CD4-positive, alpha-beta T cell (primary cell): ENCODE results near the gene EGFL8. TPM values are rescaled to one million over a fixed set of nuclear protein-coding genes. Genes with fewer than 3 reads are reported as not detected.
A peak's percentile ranks its signal among the peaks of the same experiment; 100 is the strongest.

ENCODE experiments used
- ATAC-seq: fragments of 200-7000 bp; cut with Tn5 transposase; one replicate; pipeline ENCODE4 v1.10.0; 2022; ENCODE audit warnings: mild to moderate bottlenecking; ENCODE audit not compliant: poor library complexity
- CTCF ChIA-PET: fragments of 350-600 bp; sonication (Branson Sonifier 250); formaldehyde crosslinking; loops from one replicate; lab custom pipeline; 2021; ENCODE audit warnings: antibody characterized with exemption, inconsistent platforms; lab: Charles Lee
- POLR2A ChIA-PET: fragments of 350-600 bp; sonication (Branson Sonifier 250); formaldehyde crosslinking; loops from one replicate; lab custom pipeline; 2021; ENCODE audit warnings: antibody characterized with exemption, inconsistent platforms; lab: Charles Lee
- DNase-seq, 14 experiments: peaks; one replicate each; pipeline ENCODE4 v3.0.0-alpha.2; 2013 to 2020; ENCODE audit warnings: mixed read lengths in 2 of 14
- H3K27ac ChIP-seq, 2 donors: one replicate each; pipeline versions ENCODE4 v1.5.1 to v1.7.0; 2013; ENCODE audit warnings: low read length in 2 of 2, low read depth in 1 of 2, mild to moderate bottlenecking in 1 of 2
- H3K27me3 ChIP-seq, 2 experiments: 1 replicate in 1 of 2; 2 replicates in 1 of 2; pipeline versions ENCODE4 v1.6.1 to v1.7.0; 2013; ENCODE audit warnings: low read length in 2 of 2, control low read depth in 1 of 2, mild to moderate bottlenecking in 1 of 2, moderate library complexity in 1 of 2; ENCODE audit not compliant: insufficient read depth in 2 of 2, control insufficient read depth in 1 of 2
- H3K36me3 ChIP-seq: one replicate; pipeline ENCODE4 v1.6.1; 2013; ENCODE audit warnings: low read length, control low read depth; ENCODE audit not compliant: insufficient read depth
- H3K4me1 ChIP-seq: one replicate; pipeline ENCODE4 v1.6.1; 2013; ENCODE audit warnings: low read length, control low read depth; ENCODE audit not compliant: insufficient read depth
- H3K4me3 ChIP-seq: one replicate; pipeline ENCODE4 v1.5.1; 2013; ENCODE audit warnings: mild to moderate bottlenecking, low read length, moderate library complexity
- H3K9me3 ChIP-seq, 2 experiments: 1 replicate in 1 of 2; 2 replicates in 1 of 2; pipeline versions ENCODE4 v1.6.1 to v1.7.0; 2013; ENCODE audit warnings: low read length in 2 of 2, mild to moderate bottlenecking in 2 of 2, control low read depth in 1 of 2, moderate library complexity in 1 of 2; ENCODE audit not compliant: control insufficient read depth in 1 of 2, insufficient read depth in 1 of 2
- H3K27ac Mint-ChIP-seq: one replicate; pipeline ENCODE4 v1.8.0; 2020; ENCODE audit warnings: mixed read lengths
- H3K27me3 Mint-ChIP-seq: one replicate; pipeline ENCODE4 v1.8.0; 2021; ENCODE audit warnings: mixed read lengths
- H3K36me3 Mint-ChIP-seq: one replicate; pipeline ENCODE4 v1.8.0; 2021; ENCODE audit warnings: low read depth, mixed read lengths
- H3K4me1 Mint-ChIP-seq: one replicate; pipeline ENCODE4 v1.8.0; 2021; ENCODE audit warnings: low read depth, mixed read lengths
- H3K4me3 Mint-ChIP-seq: one replicate; pipeline ENCODE4 v1.8.0; 2020; ENCODE audit warnings: mild to moderate bottlenecking, mixed read lengths
- H3K9me3 Mint-ChIP-seq: one replicate; pipeline ENCODE4 v1.8.0; 2020; ENCODE audit warnings: mixed read lengths
- intact Hi-C, 2 experiments: fragments of 100-400 bp; cut with DNase I in 1 of 2; cut with micrococcal nuclease in 1 of 2; formaldehyde crosslinking; loops; one replicate each; pipeline versions ENCODE4 v1.15.1 to v1.9.0; 2023 to 2025; cut with DNase I, micrococcal nuclease
- total RNA-seq, 174 experiments: library from RNA in 2 of 174; stranded (reverse) in 2 of 174; gene quantifications; one replicate each; pipeline ENCODE4 v1.2.3 and lab custom pipeline; 2021 to 2026
- TF ChIP-seq, protein P1 (sequence below): fragments of 200-600 bp; IDR thresholded peaks from one replicate; pipeline ENCODE4 v1.8.0; 2022; ENCODE audit warnings: antibody characterized with exemption, mild to moderate bottlenecking

The EGFL8 gene
- total RNA-seq, 2 experiments from 2014 or later: 13.1 to 13.8 TPM

DNA sequence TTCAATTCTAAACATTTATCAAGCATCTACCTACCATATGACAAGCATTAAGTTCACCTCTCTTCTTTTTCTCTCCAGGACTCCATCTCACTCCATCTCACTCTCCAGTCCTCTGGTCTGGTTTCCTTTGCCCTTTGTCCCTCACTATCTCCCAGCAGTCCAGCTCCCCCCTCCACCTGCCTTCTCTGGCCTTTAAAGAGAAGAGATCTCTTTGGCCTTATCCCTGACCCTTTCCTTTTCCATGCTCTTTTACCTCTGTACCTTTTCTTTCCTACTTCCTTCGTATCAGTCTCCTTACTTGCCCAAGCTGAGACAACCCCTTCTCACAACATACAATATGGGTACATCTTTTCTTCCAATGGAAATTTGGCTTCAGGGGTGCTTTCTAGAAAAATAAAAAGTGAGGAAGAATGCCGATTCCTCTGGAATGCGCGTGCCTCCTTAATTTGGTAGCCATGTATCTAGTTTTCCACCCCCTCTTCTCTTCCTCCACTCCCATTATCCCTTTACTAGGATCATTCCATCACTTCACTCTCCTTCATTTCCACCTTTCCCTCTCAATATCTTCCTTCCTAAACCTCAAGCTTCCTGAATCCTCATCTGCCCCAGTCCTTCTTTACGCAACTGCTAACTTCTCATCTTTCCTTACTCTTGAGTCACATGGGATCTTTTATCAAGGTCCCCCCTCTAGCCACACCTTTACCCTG is 12.2 kb downstream of the EGFL8 start:
- Mint-ChIP-seq H3K9me3 (no peaks in the 10 kb centered on the region), H3K27me3 (no peaks in the 10 kb centered on the region), H3K36me3 (peaks cover 39% of the 10 kb centered on the region), H3K4me1 (peaks cover 71% of the 10 kb centered on the region), H3K4me3 (peak overlapping the region; percentile 91), H3K27ac (peak overlapping the region; percentile 85)
- Histone ChIP-seq H3K36me3 (peaks cover 16% of the 10 kb centered on the region), H3K27me3 (no peaks in the 10 kb centered on the region), H3K27ac (peak overlapping the region; percentile 93 to 98), H3K4me3 (peak overlapping the region; percentile 91), H3K9me3 (no peaks in the 10 kb centered on the region), H3K4me1 (peaks cover 71% of the 10 kb centered on the region)
- intact Hi-C loops: loop anchor here (1.0 to 10.0 kb wide), 5 partner anchors 15 to 219 kb away; partner anchors contain the start of genes FKBPL (in 2 of the 2), DXO (in 1 of the 2), NELFE (in 1 of the 2) and SKIC2 (in 1 of the 2)
- ChIA-PET CTCF (interaction anchor here (2.8 kb wide), 1 partner anchor 19 kb away, joined by 14 read pairs; no protein-coding TSS in a partner anchor), POLR2A (interaction anchor here (1.0 to 8.1 kb wide), 9 partner anchors 8 to 795 kb away, joined by 3 to 242 read pairs (median 4); partner anchors contain the start of genes ATF6B, BAG6, FKBPL and GPSM3)
- ATAC-seq: no peak
- TF ChIP-seq, protein P1, sequence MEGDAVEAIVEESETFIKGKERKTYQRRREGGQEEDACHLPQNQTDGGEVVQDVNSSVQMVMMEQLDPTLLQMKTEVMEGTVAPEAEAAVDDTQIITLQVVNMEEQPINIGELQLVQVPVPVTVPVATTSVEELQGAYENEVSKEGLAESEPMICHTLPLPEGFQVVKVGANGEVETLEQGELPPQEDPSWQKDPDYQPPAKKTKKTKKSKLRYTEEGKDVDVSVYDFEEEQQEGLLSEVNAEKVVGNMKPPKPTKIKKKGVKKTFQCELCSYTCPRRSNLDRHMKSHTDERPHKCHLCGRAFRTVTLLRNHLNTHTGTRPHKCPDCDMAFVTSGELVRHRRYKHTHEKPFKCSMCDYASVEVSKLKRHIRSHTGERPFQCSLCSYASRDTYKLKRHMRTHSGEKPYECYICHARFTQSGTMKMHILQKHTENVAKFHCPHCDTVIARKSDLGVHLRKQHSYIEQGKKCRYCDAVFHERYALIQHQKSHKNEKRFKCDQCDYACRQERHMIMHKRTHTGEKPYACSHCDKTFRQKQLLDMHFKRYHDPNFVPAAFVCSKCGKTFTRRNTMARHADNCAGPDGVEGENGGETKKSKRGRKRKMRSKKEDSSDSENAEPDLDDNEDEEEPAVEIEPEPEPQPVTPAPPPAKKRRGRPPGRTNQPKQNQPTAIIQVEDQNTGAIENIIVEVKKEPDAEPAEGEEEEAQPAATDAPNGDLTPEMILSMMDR: no peak
- no peak for DNase-seq

- no peaks in the 10 kb centered on the region for H3K27me3 Mint-ChIP-seq
- ATAC-seq (peak; percentile 8), DNase-seq (peak in 6 of 14 experiments; percentile 27 to 63 (median 40))
- ChIA-PET CTCF (interaction anchor here (0.9 to 2.8 kb wide), 2 partner anchors 18 to 48 kb away, joined by 3 to 14 read pairs; no protein-coding TSS in a partner anchor), POLR2A (interaction anchor here (0.9 to 8.1 kb wide), 9 partner anchors 8 to 795 kb away, joined by 3 to 242 read pairs (median 4); partner anchors contain the start of genes ATF6B, BAG6, FKBPL and GPSM3)
- Histone ChIP-seq H3K27me3 (no peaks in the 10 kb centered on the region), H3K9me3 (no peaks in the 10 kb centered on the region), H3K27ac (peak overlapping the region; percentile 93 to 98), H3K36me3 (peaks cover 22% of the 10 kb centered on the region), H3K4me1 (peaks cover 76% of the 10 kb centered on the region), H3K4me3 (peak overlapping the region; percentile 91)
- peaks cover 71% of the 10 kb centered on the region for H3K4me1 Mint-ChIP-seq
- peaks cover 46% of the 10 kb centered on the region for H3K36me3 Mint-ChIP-seq
- H3K4me3 Mint-ChIP-seq: peak overlapping the region; percentile 91
- no peaks in the 10 kb centered on the region for H3K9me3 Mint-ChIP-seq
- intact Hi-C loops: loop anchor here (1.0 to 10.0 kb wide), 3 partner anchors 47 to 220 kb away; partner anchors contain the start of genes FKBPL (in 2 of the 2), DXO (in 1 of the 2), NELFE (in 1 of the 2) and SKIC2 (in 1 of the 2)
- TF ChIP-seq, protein P1: no peak
- peak overlapping the region; percentile 85 for H3K27ac Mint-ChIP-seq
These were observed 12.9 kb downstream of the EGFL8 start for GRCh38 chr6:32177183-32177787.
